Keratinocyte (primary cell): Measurements from ENCODE around the gene ALKBH5. TPM values are rescaled to one million over a fixed set of nuclear protein-coding genes. Genes with fewer than 3 reads are reported as not detected.
A peak's percentile ranks its signal among the peaks of the same experiment; 100 is the strongest.

Experiments used
- DNase-seq: peaks from one replicate; pipeline ENCODE4 v3.0.0-alpha.2; 2011; ENCODE audit warnings: low read depth, missing footprints, low spot score
- FAIRE-seq: peaks from 2 replicates; lab custom pipeline; 2011; peaks lifted over from hg19 to GRCh38; lab: Jason Lieb, UNC
- H2AFZ ChIP-seq: 2 replicates; pipeline ENCODE4 v1.6.0; 2012; ENCODE audit warnings: low read length, control low read depth, inconsistent platforms; ENCODE audit not compliant: control insufficient read depth
- H3K27ac ChIP-seq: 2 replicates; pipeline ENCODE4 v1.5.1; 2011; ENCODE audit warnings: low read length; ENCODE audit not compliant: control insufficient read depth, insufficient read depth
- H3K27me3 ChIP-seq: 3 replicates; pipeline ENCODE4 v1.6.0; 2011; ENCODE audit warnings: low read length; ENCODE audit not compliant: control insufficient read depth, insufficient read depth; ENCODE audit errors: extremely low read depth
- H3K36me3 ChIP-seq, 2 experiments: 2 replicates in 1 of 2; 3 replicates in 1 of 2; pipeline ENCODE4 v1.5.1; 2011; ENCODE audit warnings: low read length in 2 of 2, mild to moderate bottlenecking in 1 of 2; ENCODE audit not compliant: control insufficient read depth in 2 of 2, insufficient read depth in 2 of 2; ENCODE audit errors: extremely low read depth in 1 of 2
- H3K4me1 ChIP-seq: 3 replicates; pipeline ENCODE4 v1.5.1; 2011; ENCODE audit warnings: low read length; ENCODE audit not compliant: control insufficient read depth, insufficient read depth; ENCODE audit errors: extremely low read depth
- H3K4me2 ChIP-seq: 3 replicates; pipeline ENCODE4 v1.6.0; 2011; ENCODE audit warnings: low read depth, low read length; ENCODE audit not compliant: control insufficient read depth, insufficient read depth; ENCODE audit errors: extremely low read depth
- H3K4me3 ChIP-seq, 3 experiments: fragments of 200-600 bp in 1 of 3; sonication (generic) in 1 of 3; 2 replicates in 2 of 3; 3 replicates in 1 of 3; pipeline ENCODE4 v1.5.1; 2011 to 2016; ENCODE audit warnings: low read length in 3 of 3, mild to moderate bottlenecking in 3 of 3, control low read depth in 2 of 3, inconsistent platforms in 1 of 3, low read depth in 1 of 3, mixed read lengths in 1 of 3, mixed run types in 1 of 3, moderate library complexity in 1 of 3; ENCODE audit not compliant: control insufficient read depth in 2 of 3, insufficient read depth in 2 of 3; ENCODE audit errors: extremely low read depth in 1 of 3
- H3K79me2 ChIP-seq: 2 replicates; pipeline ENCODE4 v1.6.0; 2012; ENCODE audit warnings: low read length; ENCODE audit not compliant: control insufficient read depth, insufficient read depth
- H3K9ac ChIP-seq: 3 replicates; pipeline ENCODE4 v1.6.0; 2011; ENCODE audit warnings: low read length; ENCODE audit not compliant: control insufficient read depth, insufficient read depth; ENCODE audit errors: extremely low read depth
- H3K9me1 ChIP-seq: 3 replicates; pipeline ENCODE4 v1.6.0; 2011; ENCODE audit warnings: low read length; ENCODE audit not compliant: control insufficient read depth, insufficient read depth; ENCODE audit errors: extremely low read depth
- H3K9me3 ChIP-seq: 2 replicates; pipeline ENCODE4 v1.5.1; 2012; ENCODE audit warnings: low read depth, low read length; ENCODE audit not compliant: control insufficient read depth
- H4K20me1 ChIP-seq: 3 replicates; pipeline ENCODE4 v1.6.0; 2011; ENCODE audit warnings: low read length; ENCODE audit not compliant: control insufficient read depth, insufficient read depth; ENCODE audit errors: extremely low read depth
- CTCF ChIP-seq, 3 experiments: IDR thresholded peaks in 1 of 3; conservative IDR thresholded peaks in 1 of 3; optimal IDR thresholded peaks in 1 of 3; 2 replicates in 2 of 3; 3 replicates in 1 of 3; pipeline versions ENCODE3 to v1.5.1; 2011; ENCODE audit warnings: low read length in 3 of 3, mild to moderate bottlenecking in 3 of 3, moderate library complexity in 2 of 3, control low read depth in 1 of 3, inconsistent platforms in 1 of 3; ENCODE audit not compliant: insufficient read depth in 2 of 3; ENCODE audit errors: extremely low read depth in 1 of 3
- EZH2 ChIP-seq: IDR thresholded peaks from one replicate; pipeline ENCODE4 v1.6.1; 2012; ENCODE audit warnings: inconsistent platforms, mild to moderate bottlenecking, low read length, moderate library complexity
- dilution Hi-C: fragments of 300-500 bp; cut with MboI; formaldehyde crosslinking; loops from one replicate; pipeline ENCODE4 v1.7.0; 2020; ENCODE audit warnings: low sequenced_read_pairs; ENCODE audit not compliant: extremely low pct_ligation_motif_present
- polyA plus RNA-seq, 5 experiments: library from polyadenylated mRNA; depleted of rRNA in 3 of 5; stranded (reverse) in 3 of 5; stranded (forward) in 1 of 5; unstranded in 1 of 5; fragments of >200 nt; gene quantifications; 1 replicate in 1 of 5; 2 replicates in 3 of 5; 3 replicates in 1 of 5; pipeline versions ENCODE4 v1.2.1 to v1.2.3, GENCODE V29; 2011 to 2012; ENCODE audit warnings: missing spikeins in 2 of 5, low read depth in 1 of 5, low replicate concordance in 1 of 5

The ALKBH5 gene
- polyA plus RNA-seq, 1 donor (not counting 4 experiments of a cell fraction or from before 2014, with no cell fraction given): 50.2 TPM

- dilution Hi-C loops: no loop called here
- H3K27ac ChIP-seq: peak overlapping the region; percentile 92
- H3K27me3 ChIP-seq: no peaks in the 10 kb centered on the region
- DNase-seq (no peak), FAIRE-seq (no peak)
- H2AFZ ChIP-seq: peak overlapping the region; percentile 81
- peak overlapping the region; percentile 78 to 91 (median 90) for H3K4me3 ChIP-seq
- H3K9me1 ChIP-seq: peaks cover 2% of the 10 kb centered on the region
- peaks cover 36% of the 10 kb centered on the region for H3K79me2 ChIP-seq
- TF ChIP-seq EZH2 (no peak), CTCF (optimal IDR thresholded peaks at IDR 0.05 in 1 of 3, IDR thresholded peaks at IDR 0.05 in 1 of 3, conservative IDR thresholded peaks at IDR 0.05 in 1 of 3; ENCODE audit: extremely low read depth in 1 of 3, insufficient read depth in 2 of 3, low read length in 3 of 3) (no peak)
- H3K9ac ChIP-seq: peak overlapping the region; percentile 90
- no peaks in the 10 kb centered on the region for H3K9me3 ChIP-seq
- peaks cover 33% of the 10 kb centered on the region for H3K4me1 ChIP-seq
- peaks cover 20% of the 10 kb centered on the region for H4K20me1 ChIP-seq
- peak overlapping the region; percentile 97 for H3K4me2 ChIP-seq
- H3K36me3 ChIP-seq: peaks cover 0 to 3% of the 10 kb centered on the region in 2 experiments
Observed at GRCh38 chr17:18182110-18182977, 1.3 kb upstream of the ALKBH5 start.

- Histone ChIP-seq H3K4me1 (peaks cover 39% of the 10 kb centered on the region), H3K9me1 (peaks cover 4% of the 10 kb centered on the region), H3K9ac (peak overlapping the region; percentile 90), H3K9me3 (no peaks in the 10 kb centered on the region), H3K27me3 (no peaks in the 10 kb centered on the region), H3K4me3 (peak overlapping the region; percentile 78 to 91 (median 90)), H2AFZ (peak overlapping the region; percentile 81), H3K4me2 (peak overlapping the region; percentile 97), H3K36me3 (peaks cover 0 to 3% of the 10 kb centered on the region in 2 experiments), H3K79me2 (peaks cover 42% of the 10 kb centered on the region), H4K20me1 (peaks cover 23% of the 10 kb centered on the region), H3K27ac (peak overlapping the region; percentile 92)
- DNase-seq (no peak), FAIRE-seq (no peak)
- TF ChIP-seq EZH2 (no peak), CTCF (optimal IDR thresholded peaks at IDR 0.05 in 1 of 3, IDR thresholded peaks at IDR 0.05 in 1 of 3, conservative IDR thresholded peaks at IDR 0.05 in 1 of 3; ENCODE audit: extremely low read depth in 1 of 3, insufficient read depth in 2 of 3, low read length in 3 of 3) (no peak)
- dilution Hi-C loops: no loop called here
Observed at GRCh38 chr17:18182978-18183333, 672 bp upstream of the ALKBH5 start.
